HCT116 (cell line): Measurements from ENCODE around the gene ABCC5. TPM values are rescaled to one million over a fixed set of nuclear protein-coding genes. Genes with fewer than 3 reads are reported as not detected.

Experiments used
- ATAC-seq: fragments of 200-7000 bp; cut with Tn5 transposase; 2 replicates; pipeline ENCODE4 v1.9.1; 2020; ENCODE audit warnings: mild to moderate bottlenecking, moderate library complexity
- BruUV-seq: library from RNA; stranded (reverse); fragments of 400-500 nt; replicated peaks from 2 replicates; lab custom pipeline; 2021; lab: Mats Ljungman, UMichigan
- CTCF ChIA-PET: fragments of 300-600 bp; sonication (Branson Sonifier 250); formaldehyde crosslinking; loops from one replicate; lab custom pipeline; 2021; ENCODE audit warnings: antibody characterized with exemption; lab: Charles Lee
- POLR2A ChIA-PET: fragments of 300-600, 350-600 bp; sonication (Branson Sonifier 250); formaldehyde crosslinking; loops from one replicate; lab custom pipeline; 2021; ENCODE audit warnings: antibody characterized with exemption; lab: Charles Lee
- RAD21 ChIA-PET, 2 experiments: fragments of 300-600 bp; sonication (Branson Sonifier 250); formaldehyde crosslinking; loops; one replicate each; lab custom pipeline; 2023; ENCODE audit warnings: low total read pairs in 2 of 2; ENCODE audit not compliant: uncharacterized antibody in 2 of 2, unreplicated experiment in 2 of 2, low non-redundant PET in 1 of 2; lab: Charles Lee
- DNase-seq: peaks from one replicate; pipeline ENCODE4 v3.0.0-alpha.2; 2010; ENCODE audit warnings: low read depth, low spot score
- H2AFZ ChIP-seq: fragments of 200-600 bp; shearing (Covaris generic), sonication (generic); 2 replicates; pipeline ENCODE4 v1.6.1; 2017; ENCODE audit warnings: low read depth, mixed run types, mixed read lengths, antibody characterized with exemption, low read length; ENCODE audit not compliant: poor library complexity, severe bottlenecking
- H3K27ac ChIP-seq: 2 replicates; pipeline ENCODE4 v1.5.1; 2012; ENCODE audit warnings: low read depth, low read length
- H3K27me3 ChIP-seq: fragments of 200-600 bp; sonication (generic); 2 replicates; pipeline ENCODE4 v1.6.1; 2016; ENCODE audit warnings: mixed run types, low read length, mixed read lengths; ENCODE audit not compliant: insufficient read depth
- H3K36me3 ChIP-seq, 2 experiments: fragments of 200-500 bp in 1 of 2; fragments of 200-600 bp in 1 of 2; sonication (Bioruptor generic) in 1 of 2; sonication (generic) in 1 of 2; 2 replicates each; pipeline versions ENCODE4 v1.5.1 to v1.6.1; 2014 to 2016; ENCODE audit warnings: low read length in 2 of 2, inconsistent platforms in 1 of 2, mixed read lengths in 1 of 2, mixed run types in 1 of 2; ENCODE audit not compliant: insufficient read depth in 2 of 2, control insufficient read depth in 1 of 2
- H3K4me1 ChIP-seq, 2 experiments: fragments of 200-600 bp in 1 of 2; sonication (generic) in 1 of 2; 2 replicates each; pipeline versions ENCODE4 v1.5.1 to v1.6.1; 2012 to 2017; ENCODE audit warnings: low read length in 2 of 2, inconsistent platforms in 1 of 2, mild to moderate bottlenecking in 1 of 2, mixed read lengths in 1 of 2, mixed run types in 1 of 2, moderate library complexity in 1 of 2; ENCODE audit not compliant: insufficient read depth in 2 of 2, control insufficient read depth in 1 of 2
- H3K4me2 ChIP-seq: fragments of 200-600 bp; sonication (generic); 2 replicates; pipeline ENCODE4 v1.6.1; 2017; ENCODE audit warnings: mixed run types, low read length, mixed read lengths
- H3K4me3 ChIP-seq, 2 experiments: fragments of 200-600 bp in 1 of 2; sonication (generic) in 1 of 2; replicated peaks in 1 of 2; 2 replicates each; pipeline ENCODE4 v1.5.1; 2011 to 2016; ENCODE audit warnings: low read length in 2 of 2, control low read depth in 1 of 2, low read depth in 1 of 2, mild to moderate bottlenecking in 1 of 2, mixed read lengths in 1 of 2, mixed run types in 1 of 2
- H3K79me2 ChIP-seq: fragments of 200-600 bp; sonication (generic); 2 replicates; pipeline ENCODE4 v1.6.1; 2017; ENCODE audit warnings: mild to moderate bottlenecking, mixed run types, low read length, moderate library complexity, mixed read lengths; ENCODE audit not compliant: insufficient read depth
- H3K9ac ChIP-seq: fragments of 200-600 bp; sonication (generic); 2 replicates; pipeline ENCODE4 v1.6.1; 2016; ENCODE audit warnings: low read length, mixed read lengths
- H3K9me2 ChIP-seq: fragments of 200-600 bp; sonication (generic), shearing (Covaris generic); 2 replicates; pipeline ENCODE4 v1.6.1; 2017; ENCODE audit warnings: mixed run types, mild to moderate bottlenecking, moderate library complexity; ENCODE audit not compliant: insufficient read depth
- H3K9me3 ChIP-seq, 2 experiments: fragments of 200-500 bp in 1 of 2; fragments of 200-600 bp in 1 of 2; sonication (Bioruptor generic) in 1 of 2; sonication (generic) in 1 of 2; 2 replicates each; pipeline ENCODE4 v1.6.1; 2014 to 2017; ENCODE audit warnings: low read length in 2 of 2, mixed read lengths in 2 of 2, inconsistent platforms in 1 of 2, low read depth in 1 of 2, mild to moderate bottlenecking in 1 of 2, mixed run types in 1 of 2, moderate library complexity in 1 of 2; ENCODE audit not compliant: control insufficient read depth in 1 of 2, insufficient read depth in 1 of 2
- H4K20me1 ChIP-seq: fragments of 200-600 bp; sonication (generic), shearing (Covaris generic); 2 replicates; pipeline ENCODE4 v1.6.1; 2017; ENCODE audit warnings: mixed run types, mild to moderate bottlenecking, moderate library complexity; ENCODE audit not compliant: insufficient read depth
- ATF3 ChIP-seq: IDR thresholded peaks from 2 replicates; pipeline ENCODE4 v1.6.1; 2012
- CTCF ChIP-seq, 3 experiments: fragments of 200-600 bp in 1 of 3; sonication (generic) in 1 of 3; IDR thresholded peaks in 2 of 3; conservative IDR thresholded peaks in 1 of 3; 2 replicates each; pipeline ENCODE4 v1.5.1; 2012 to 2017; ENCODE audit warnings: low read depth in 2 of 3, low read length in 2 of 3, antibody characterized with exemption in 1 of 3, borderline replicate concordance in 1 of 3, control low read depth in 1 of 3, mild to moderate bottlenecking in 1 of 3, mixed read lengths in 1 of 3, mixed run types in 1 of 3, moderate library complexity in 1 of 3; ENCODE audit not compliant: insufficient read depth in 1 of 3
- EGR1 ChIP-seq: IDR thresholded peaks from 2 replicates; pipeline ENCODE4 v1.6.1; 2012; ENCODE audit warnings: low read depth
- RAD21 ChIP-seq: IDR thresholded peaks from 2 replicates; pipeline ENCODE4 v1.6.1; 2012; ENCODE audit warnings: low read depth, mild to moderate bottlenecking
- SP1 ChIP-seq: IDR thresholded peaks from 2 replicates; pipeline ENCODE4 v1.6.1; 2012; ENCODE audit warnings: low read depth
- intact Hi-C: fragments of 100-400 bp; cut with micrococcal nuclease; formaldehyde crosslinking; loops from 2 replicates; pipeline ENCODE4 v1.10.0; 2022
- total RNA-seq: library from RNA; stranded (reverse); gene quantifications from one replicate; pipeline ENCODE4 v1.2.1, GENCODE V29; 2021; ENCODE audit not compliant: unreplicated experiment

ABCC5 gene
- total RNA-seq, 1 experiment from 2014 or later = 16.9 TPM

GRCh38 chr3:183984749-183985729 lies 32.6 kb downstream of the ABCC5 start (continued):
- TF ChIP-seq CTCF (IDR thresholded peaks at IDR 0.05 in 2 of 3, conservative IDR thresholded peaks at IDR 0.05 in 1 of 3; ENCODE audit: borderline replicate concordance in 1 of 3, insufficient read depth in 1 of 3, low read depth in 2 of 3, low read length in 2 of 3) = no peak

- Histone ChIP-seq H3K9ac (no peak overlapping the region), H3K79me2 (no peaks in the 10 kb centered on the region), H4K20me1 (no peaks in the 10 kb centered on the region), H2AFZ (no peak overlapping the region), H3K27ac (no peak overlapping the region), H3K9me2 (no peaks in the 10 kb centered on the region), H3K9me3 (no peaks in the 10 kb centered on the region), H3K27me3 (no peaks in the 10 kb centered on the region), H3K36me3 (peaks cover 4 to 7% of the 10 kb centered on the region in 2 experiments; a peak in 2 of 4 replicates), H3K4me1 (no peaks in the 10 kb centered on the region), H3K4me3 (no peak overlapping the region), H3K4me2 (no peak overlapping the region)
- intact Hi-C loops = no loop called here
- CTCF ChIA-PET = no interaction called here
- no TSS peak for BruUV-seq
- no peak for ATAC-seq
- POLR2A ChIA-PET = no interaction called here
- DNase-seq = no peak
- TF ChIP-seq CTCF (IDR thresholded peaks at IDR 0.05 in 2 of 3, conservative IDR thresholded peaks at IDR 0.05 in 1 of 3; ENCODE audit: borderline replicate concordance in 1 of 3, insufficient read depth in 1 of 3, low read depth in 2 of 3, low read length in 2 of 3) (no peak), RAD21 (no peak), ATF3 (no peak), SP1 (no peak), EGR1 (no peak)
- RAD21 ChIA-PET = no interaction called here
These were observed 33.5 kb downstream of the ABCC5 start for GRCh38 chr3:183984127-183984740.
